DOHH2 (cell line): ENCODE measurements around the gene ITPR3.

Experiments
- H3F3A ChIP-seq: fragments of 200-600 bp; sonication (generic), shearing (Covaris generic); 2 replicates; pipeline ENCODE4 v1.6.0; 2016; ENCODE audit warnings: antibody characterized with exemption, mild to moderate bottlenecking; ENCODE audit not compliant: control insufficient read depth, insufficient read depth
- H3K27ac ChIP-seq: fragments of 200-600 bp; sonication (generic); 2 replicates; pipeline ENCODE4 v1.5.1; 2014; ENCODE audit warnings: low read depth, mild to moderate bottlenecking, low read length, moderate library complexity
- H3K27me3 ChIP-seq: fragments of 200-600 bp; sonication (generic); 2 replicates; pipeline ENCODE4 v1.6.1; 2014; ENCODE audit warnings: mild to moderate bottlenecking, low read length, mixed read lengths; ENCODE audit not compliant: control insufficient read depth
- H3K36me3 ChIP-seq: fragments of 200-600 bp; sonication (generic); 2 replicates; pipeline ENCODE4 v1.6.1; 2014; ENCODE audit warnings: mild to moderate bottlenecking, low read length, moderate library complexity, mixed read lengths; ENCODE audit not compliant: control insufficient read depth
- H3K4me1 ChIP-seq: fragments of 200-600 bp; sonication (generic); 2 replicates; pipeline ENCODE4 v1.6.1; 2014; ENCODE audit warnings: mild to moderate bottlenecking, low read length, mixed read lengths; ENCODE audit not compliant: control insufficient read depth
- H3K4me2 ChIP-seq: fragments of 200-600 bp; sonication (generic); 2 replicates; pipeline ENCODE4 v1.6.0; 2014; ENCODE audit warnings: mild to moderate bottlenecking, low read length, moderate library complexity
- H3K4me3 ChIP-seq: fragments of 200-600 bp; sonication (generic); 2 replicates; pipeline ENCODE4 v1.5.1; 2014; ENCODE audit warnings: mild to moderate bottlenecking, low read length, mixed read lengths
- H3K79me2 ChIP-seq: fragments of 200-600 bp; sonication (generic); 2 replicates; pipeline ENCODE4 v1.6.1; 2014; ENCODE audit warnings: mild to moderate bottlenecking, low read length, mixed read lengths; ENCODE audit not compliant: control insufficient read depth
- H3K9me2 ChIP-seq: fragments of 200-600 bp; sonication (generic); replicated peaks from 2 replicates; pipeline ENCODE4 v1.6.1; 2014; ENCODE audit warnings: mild to moderate bottlenecking, low read length, mixed read lengths; ENCODE audit not compliant: control insufficient read depth
- H3K9me3 ChIP-seq: fragments of 200-600 bp; sonication (generic); 2 replicates; pipeline ENCODE4 v1.6.1; 2014; ENCODE audit warnings: antibody characterized with exemption, low read length, mixed read lengths; ENCODE audit not compliant: control insufficient read depth, insufficient read depth
- H4K20me1 ChIP-seq: fragments of 200-600 bp; sonication (generic); 2 replicates; pipeline ENCODE4 v1.6.0; 2014; ENCODE audit warnings: low read depth, mild to moderate bottlenecking, antibody characterized with exemption, low read length, moderate library complexity; ENCODE audit not compliant: control insufficient read depth, insufficient read depth
- CTCF ChIP-seq: fragments of 200-600 bp; sonication (generic); IDR thresholded peaks from one replicate; pipeline ENCODE4 v1.5.1; 2014; ENCODE audit warnings: antibody characterized with exemption, mild to moderate bottlenecking, low read depth, low read length; ENCODE audit not compliant: poor library complexity, severe bottlenecking
- EZH2phosphoT487 ChIP-seq: fragments of 200-600 bp; sonication (generic); IDR thresholded peaks from 2 replicates; pipeline ENCODE4 v1.6.1; 2017; ENCODE audit warnings: borderline replicate concordance, mild to moderate bottlenecking, antibody characterized with exemption, low read length, moderate library complexity, mixed read lengths

The ITPR3 gene

GRCh38 chr6:33731751-33732282 lies 110.7 kb downstream of the ITPR3 start:
- Histone ChIP-seq H3F3A (no peaks in the 10 kb centered on the region), H3K4me3 (no peak overlapping the region), H3K4me1 (peaks cover 12% of the 10 kb centered on the region), H3K79me2 (no peaks in the 10 kb centered on the region), H4K20me1 (no peaks in the 10 kb centered on the region), H3K27ac (no peak overlapping the region), H3K9me2 (no peaks in the 10 kb centered on the region), H3K36me3 (no peaks in the 10 kb centered on the region), H3K4me2 (no peak overlapping the region), H3K9me3 (no peaks in the 10 kb centered on the region), H3K27me3 (peaks cover 16% of the 10 kb centered on the region)
- TF ChIP-seq EZH2phosphoT487 (no peak), CTCF (no peak)

GRCh38 chr6:33732385-33732784 lies 111.3 kb downstream of the ITPR3 start:
- no peak overlapping the region for H3K4me3 ChIP-seq
- no peaks in the 10 kb centered on the region for H3F3A ChIP-seq
- H3K4me2 ChIP-seq = no peak overlapping the region
- no peaks in the 10 kb centered on the region for H3K36me3 ChIP-seq
- H3K27me3 ChIP-seq = peaks cover 14% of the 10 kb centered on the region
- no peaks in the 10 kb centered on the region for H3K9me2 ChIP-seq
- H3K9me3 ChIP-seq = no peaks in the 10 kb centered on the region
- no peaks in the 10 kb centered on the region for H3K79me2 ChIP-seq
- H3K27ac ChIP-seq = no peak overlapping the region
- H3K4me1 ChIP-seq = peaks cover 7% of the 10 kb centered on the region
- no peaks in the 10 kb centered on the region for H4K20me1 ChIP-seq
- no peak for TF ChIP-seq EZH2phosphoT487
- no peak for TF ChIP-seq CTCF

DNA sequence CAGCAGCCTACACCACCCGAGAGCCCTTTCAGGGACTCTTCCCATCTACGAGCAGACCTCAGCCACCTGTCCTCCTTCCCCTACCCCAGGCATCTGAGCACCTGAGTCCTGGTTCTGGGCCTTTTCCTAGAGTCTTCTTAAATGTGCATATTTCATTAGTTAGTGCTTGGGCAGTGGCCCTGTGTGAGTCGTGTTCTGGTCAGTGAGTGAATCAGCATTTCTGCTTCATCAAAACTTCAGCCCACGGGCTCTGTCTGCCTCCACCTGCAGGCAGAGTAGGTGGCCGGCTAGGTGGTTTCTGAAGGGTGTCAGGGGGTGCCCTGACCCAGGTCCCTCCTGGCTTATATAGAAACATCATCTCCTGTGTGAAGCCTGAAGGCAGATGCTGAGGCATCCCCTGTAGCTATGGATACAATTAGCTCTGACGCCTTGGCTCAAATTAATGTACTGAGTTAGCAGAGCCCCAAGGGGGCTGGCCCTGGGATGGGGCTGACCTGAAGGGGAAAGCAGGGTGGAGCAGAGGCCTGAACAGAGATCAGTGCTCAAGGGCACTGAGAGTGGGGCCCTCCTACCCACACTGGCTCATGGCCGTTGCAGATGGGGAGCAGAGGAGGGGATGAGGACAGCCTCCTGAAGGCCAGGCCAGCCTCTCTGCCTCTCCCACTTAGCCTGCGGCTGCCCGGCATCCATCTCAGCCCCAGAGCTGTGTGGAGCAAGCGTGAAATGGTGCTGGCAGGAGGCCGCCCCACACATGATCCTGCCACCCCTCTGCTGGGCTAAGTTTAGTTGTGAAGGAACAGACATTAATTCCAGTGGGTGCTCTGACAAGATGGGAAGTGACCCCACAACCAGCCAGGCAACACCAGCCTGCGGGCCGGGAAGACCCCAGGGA lies 111.9 kb downstream of the ITPR3 start:
- TF ChIP-seq EZH2phosphoT487 (no peak), CTCF (no peak)
- H3K79me2 ChIP-seq = no peaks in the 10 kb centered on the region
- no peak overlapping the region for H3K27ac ChIP-seq
- H3K9me2 ChIP-seq = no peaks in the 10 kb centered on the region
- H3K27me3 ChIP-seq = peaks cover 9% of the 10 kb centered on the region
- H3K9me3 ChIP-seq = no peaks in the 10 kb centered on the region
- no peaks in the 10 kb centered on the region for H3F3A ChIP-seq
- H4K20me1 ChIP-seq = no peaks in the 10 kb centered on the region
- no peaks in the 10 kb centered on the region for H3K36me3 ChIP-seq
- H3K4me2 ChIP-seq = no peak overlapping the region
- no peaks in the 10 kb centered on the region; the same call in 1 of the 2 replicates for H3K4me1 ChIP-seq
- no peak overlapping the region for H3K4me3 ChIP-seq
